Heart right ventricle (tissue), 16 donors: Measurements from ENCODE around the gene NAT8L. TPM values are rescaled to one million over a fixed set of nuclear protein-coding genes. Genes with fewer than 3 reads are reported as not detected.

Source experiments
- ATAC-seq, 8 donors: fragments of 200-7000 bp; cut with Tn5 transposase; one replicate each; pipeline ENCODE4 v1.9.1; 2020; ENCODE audit warnings: mild to moderate bottlenecking in 8 of 8, moderate library complexity in 8 of 8, moderate number of reproducible peaks in 1 of 8
- DNase-seq, 2 donors: peaks; one replicate each; pipeline ENCODE4 v3.0.0-alpha.2; 2020
- H3K27ac ChIP-seq, 10 donors: fragments of 200-600 bp; sonication (generic) in 2 of 10; one replicate each; pipeline versions ENCODE4 v1.5.0 to v1.8.0; 2020 to 2022; ENCODE audit warnings: mild to moderate bottlenecking in 3 of 10
- H3K27me3 ChIP-seq, 7 donors: fragments of 200-600 bp; one replicate each; pipeline ENCODE4 v1.8.0; 2021 to 2022; ENCODE audit warnings: mild to moderate bottlenecking in 2 of 7
- H3K36me3 ChIP-seq, 9 donors: fragments of 200-600 bp; sonication (generic) in 1 of 9; one replicate each; pipeline versions ENCODE4 v1.5.0 to v1.8.0; 2020 to 2022; ENCODE audit warnings: mild to moderate bottlenecking in 2 of 9
- H3K4me1 ChIP-seq, 9 donors: fragments of 200-600 bp; sonication (generic) in 1 of 9; one replicate each; pipeline versions ENCODE4 v1.5.0 to v1.8.0; 2020 to 2022; ENCODE audit warnings: mild to moderate bottlenecking in 4 of 9
- H3K4me3 ChIP-seq, 10 donors: fragments of 200-600 bp; sonication (generic) in 2 of 10; one replicate each; pipeline versions ENCODE4 v1.5.0 to v1.8.0; 2020 to 2022; ENCODE audit warnings: mild to moderate bottlenecking in 7 of 10, moderate library complexity in 2 of 10
- H3K9me3 ChIP-seq, 11 donors: fragments of 200-600 bp in 10 of 11; sonication (generic) in 2 of 11; one replicate each; pipeline versions ENCODE4 v1.5.0 to v1.8.0; 2013 to 2022; ENCODE audit warnings: mild to moderate bottlenecking in 2 of 11, control low read depth in 1 of 11, moderate library complexity in 1 of 11
- WGBS, 2 donors: extraction: QIAGEN DNeasy Blood & Tissue Kit; methylation state at CpG; one replicate each; pipeline ENCODE4 v1.1.7; 2013; ENCODE audit warnings: inconsistent platforms in 1 of 2; 5-methylcytosine and 5-hydroxymethylcytosine counted together
- intact Hi-C, 10 donors: fragments of 100-400 bp; cut with DNase I; formaldehyde crosslinking; loops; one replicate each; pipeline versions ENCODE4 v1.11.1 to v1.14.2; 2022
- polyA plus RNA-seq, 2 donors: library from polyadenylated mRNA; stranded (reverse); fragments of 200-250 nt; gene quantifications; one replicate each; pipeline ENCODE4 v1.2.3, GENCODE V29; 2013
- total RNA-seq, 10 donors: library from RNA; stranded (reverse); fragmentation: NEBNext Ultra II Directional in 3 of 10; extraction: Animal tissue kit (Norgen Biotek cat#: 25700) in 3 of 10; gene quantifications; one replicate each; pipeline versions ENCODE4 v1.2.1 to v1.2.4, GENCODE V29; 2021 to 2023
- TF ChIP-seq, protein P1 (sequence below), 9 donors: fragments of 200-600 bp; sonication (generic) in 2 of 9; IDR thresholded peaks; one replicate each; pipeline versions ENCODE4 v1.5.0 to v1.8.0; 2021 to 2022; ENCODE audit warnings: antibody characterized with exemption in 9 of 9, mild to moderate bottlenecking in 5 of 9, moderate library complexity in 1 of 9
- donor health status: Arrhythmogenic right ventricular cardiomyopathy.
- donor health status: ischemic (EF 13 %, LVEDD 7.1; RV severe dilation, severe dysfunction).
- donor health status: healthy with polysubstance abuse.
- donor health status: DM: no; HTN: yes; CAD: no.
- donor health status: DM: no; HTN: no; CAD: no.
- donor health status: ischemic (EF 25% LVEDD 6.9; RV normal size, moderate dysfunction).
- donor health status: ischemic (EF 25% LVEDD 5.7; RV mildly dilated, moderate dysfunction).
- donor health status: healthy.
- donor health status: DM: yes; HTN: yes; CAD: no.
- donor health status: Ischemic cardiomyopathy.
- donor health status: ischemic (EF 35%, LVEDD 5.7; RV mildly dilated, moderate dysfunction).
- donor health status: nonischemic (EF 11% LVEDD 7.7; RV severe dilation, severe dysfunction).
- donor health status: DM: yes; HTN: yes; CAD: no.
- donor health status: PGD.
- donor health status: ischemic (EF 29% LVEDD 5.4; RV normal size, mild dysfunction).
- donor health status: nonischemic (EF 23%, LVEDD 6.1; RV moderate dilation, normal function).

NAT8L gene
- total and polyA plus RNA-seq, 12 donors: 0.12 to 1.4 (median 0.37) TPM

DNA sequence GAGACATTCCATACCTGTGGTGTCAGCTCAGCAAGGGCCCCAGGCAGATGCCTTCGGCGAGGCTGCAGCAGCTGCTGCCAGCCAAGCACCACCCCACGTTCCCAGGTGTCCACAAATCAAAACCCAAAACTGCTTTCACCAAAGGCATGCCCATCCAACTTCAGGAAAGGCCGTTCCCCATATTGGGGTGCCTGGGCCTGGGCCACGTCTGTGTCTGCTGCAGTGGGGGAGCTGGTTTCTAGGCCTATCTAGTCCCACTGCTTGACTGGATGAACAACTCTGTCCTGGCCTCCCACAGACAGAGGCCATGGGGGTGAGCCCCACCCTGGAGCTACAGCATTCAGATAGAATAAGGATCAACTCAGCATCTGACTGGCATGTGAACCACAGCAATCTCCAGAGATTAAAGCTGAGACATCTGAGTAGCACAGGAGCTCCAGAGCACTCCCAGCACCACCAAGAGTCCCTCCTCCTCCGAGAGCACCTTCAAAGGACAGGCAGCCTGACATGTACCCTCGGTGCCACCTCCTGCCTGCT is 37.0 kb downstream of the NAT8L start:
- Histone ChIP-seq H3K27me3 (peaks cover 0 to 8% (median 0%) of the 10 kb centered on the region in 7 donors), H3K27ac (no peak overlapping the region), H3K4me3 (no peak overlapping the region), H3K4me1 (no peaks in the 10 kb centered on the region), H3K9me3 (peaks cover 0 to 19% (median 4%) of the 10 kb centered on the region in 11 donors), H3K36me3 (no peaks in the 10 kb centered on the region)
- 75 to 77% methylated on average over 7 of the region's 7 CpGs for WGBS, 2 donors
- TF ChIP-seq, protein P1, sequence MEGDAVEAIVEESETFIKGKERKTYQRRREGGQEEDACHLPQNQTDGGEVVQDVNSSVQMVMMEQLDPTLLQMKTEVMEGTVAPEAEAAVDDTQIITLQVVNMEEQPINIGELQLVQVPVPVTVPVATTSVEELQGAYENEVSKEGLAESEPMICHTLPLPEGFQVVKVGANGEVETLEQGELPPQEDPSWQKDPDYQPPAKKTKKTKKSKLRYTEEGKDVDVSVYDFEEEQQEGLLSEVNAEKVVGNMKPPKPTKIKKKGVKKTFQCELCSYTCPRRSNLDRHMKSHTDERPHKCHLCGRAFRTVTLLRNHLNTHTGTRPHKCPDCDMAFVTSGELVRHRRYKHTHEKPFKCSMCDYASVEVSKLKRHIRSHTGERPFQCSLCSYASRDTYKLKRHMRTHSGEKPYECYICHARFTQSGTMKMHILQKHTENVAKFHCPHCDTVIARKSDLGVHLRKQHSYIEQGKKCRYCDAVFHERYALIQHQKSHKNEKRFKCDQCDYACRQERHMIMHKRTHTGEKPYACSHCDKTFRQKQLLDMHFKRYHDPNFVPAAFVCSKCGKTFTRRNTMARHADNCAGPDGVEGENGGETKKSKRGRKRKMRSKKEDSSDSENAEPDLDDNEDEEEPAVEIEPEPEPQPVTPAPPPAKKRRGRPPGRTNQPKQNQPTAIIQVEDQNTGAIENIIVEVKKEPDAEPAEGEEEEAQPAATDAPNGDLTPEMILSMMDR (IDR thresholded peaks at IDR 0.05): no peak
- intact Hi-C loops: no loop called here
- DNase-seq (no peak), ATAC-seq (no peak)

DNA sequence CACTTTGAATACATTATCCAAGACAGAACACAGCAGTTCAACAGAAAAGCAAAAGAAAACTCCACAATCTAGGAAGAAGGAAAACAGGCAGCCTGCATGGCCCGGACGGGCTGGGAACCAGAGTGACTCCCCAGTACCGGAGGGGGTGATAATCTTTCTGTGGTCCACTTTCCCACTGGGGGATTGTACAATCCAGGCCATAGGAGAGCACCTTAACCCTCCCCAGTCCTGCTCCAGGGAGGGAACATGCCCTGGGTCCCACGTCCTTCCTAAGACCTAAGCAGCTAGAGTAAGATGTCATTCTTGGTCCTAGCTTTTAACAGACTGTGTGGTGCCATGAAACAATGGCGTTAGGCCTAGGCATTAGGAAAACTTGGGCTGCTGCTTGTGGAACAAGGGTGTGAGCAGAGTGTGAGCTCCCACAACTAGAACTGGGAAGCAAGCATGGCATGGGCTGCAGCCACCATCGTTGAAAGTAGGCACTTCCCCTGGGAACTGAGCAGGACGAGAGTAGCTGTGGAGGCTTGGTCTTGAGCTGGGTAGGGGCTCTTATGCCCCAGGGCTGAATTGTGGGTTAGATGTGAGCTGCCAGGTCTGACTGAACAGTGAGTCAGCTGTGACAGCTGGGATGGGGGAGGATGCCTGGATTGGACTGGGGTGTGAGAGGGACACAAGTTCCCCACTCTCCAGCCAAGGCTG is 42.4 kb downstream of the NAT8L start:
- no peaks in the 10 kb centered on the region for H3K4me1 ChIP-seq
- WGBS, 2 donors: 84 to 87% methylated on average over 7 of the region's 7 CpGs
- no peak overlapping the region for H3K4me3 ChIP-seq
- ATAC-seq (no peak), DNase-seq (no peak)
- H3K36me3 ChIP-seq: no peaks in the 10 kb centered on the region
- peaks cover 0 to 49% (median 0%) of the 10 kb centered on the region in 7 donors for H3K27me3 ChIP-seq
- H3K9me3 ChIP-seq: peaks cover 0 to 52% (median 23%) of the 10 kb centered on the region in 11 donors
- no peak overlapping the region for H3K27ac ChIP-seq
- intact Hi-C loops: no loop called here
- TF ChIP-seq, protein P1 (IDR thresholded peaks at IDR 0.05): no peak

DNA sequence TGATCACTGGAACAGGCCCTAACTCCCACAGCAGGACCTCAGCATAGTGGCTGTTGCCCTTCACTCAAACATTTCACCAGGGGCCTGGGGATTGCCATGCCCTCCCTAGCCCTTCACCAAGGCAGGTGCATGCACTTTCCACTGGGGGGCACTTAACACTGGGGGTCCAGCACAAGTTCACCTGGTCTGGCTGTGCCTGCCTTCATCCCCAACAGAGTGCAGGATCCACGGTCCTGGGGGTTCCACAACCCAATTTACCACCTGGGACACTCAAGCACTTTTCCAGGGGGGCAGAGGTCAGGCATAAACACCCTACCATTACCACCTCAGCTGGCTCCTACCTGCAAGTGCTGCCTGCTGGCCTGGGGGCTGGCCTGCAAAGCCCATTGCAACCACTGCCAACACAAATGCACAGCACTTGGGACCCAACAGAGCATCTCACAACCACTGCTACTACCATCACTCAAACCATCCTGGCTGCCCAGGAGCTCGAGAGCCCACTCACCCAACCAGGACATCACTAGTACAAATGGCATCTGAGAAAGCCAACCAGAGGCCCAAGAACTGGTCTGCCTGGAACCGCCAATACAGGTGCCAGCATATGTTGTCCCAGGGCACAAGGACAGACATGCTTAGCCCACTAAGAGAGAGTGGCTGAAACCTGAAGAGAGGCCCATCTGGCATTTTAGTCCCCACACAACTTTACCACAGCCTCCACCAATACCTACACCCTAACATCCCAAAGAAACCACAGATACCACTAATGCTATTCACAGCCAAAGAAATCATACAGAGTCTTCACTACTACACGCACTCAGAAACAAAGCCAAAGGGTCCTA is 43.1 kb downstream of the NAT8L start:
- H3K27me3 ChIP-seq: peaks cover 0 to 52% (median 0%) of the 10 kb centered on the region in 7 donors
- intact Hi-C loops: no loop called here
- H3K36me3 ChIP-seq: no peaks in the 10 kb centered on the region
- H3K4me3 ChIP-seq: no peak overlapping the region
- 82 to 83% methylated on average over 4 of the region's 4 CpGs for WGBS, 2 donors
- TF ChIP-seq, protein P1 (IDR thresholded peaks at IDR 0.05): no peak
- H3K4me1 ChIP-seq: no peaks in the 10 kb centered on the region
- DNase-seq (no peak), ATAC-seq (no peak)
- H3K27ac ChIP-seq: no peak overlapping the region
- H3K9me3 ChIP-seq: peaks cover 0 to 44% (median 23%) of the 10 kb centered on the region in 11 donors

DNA sequence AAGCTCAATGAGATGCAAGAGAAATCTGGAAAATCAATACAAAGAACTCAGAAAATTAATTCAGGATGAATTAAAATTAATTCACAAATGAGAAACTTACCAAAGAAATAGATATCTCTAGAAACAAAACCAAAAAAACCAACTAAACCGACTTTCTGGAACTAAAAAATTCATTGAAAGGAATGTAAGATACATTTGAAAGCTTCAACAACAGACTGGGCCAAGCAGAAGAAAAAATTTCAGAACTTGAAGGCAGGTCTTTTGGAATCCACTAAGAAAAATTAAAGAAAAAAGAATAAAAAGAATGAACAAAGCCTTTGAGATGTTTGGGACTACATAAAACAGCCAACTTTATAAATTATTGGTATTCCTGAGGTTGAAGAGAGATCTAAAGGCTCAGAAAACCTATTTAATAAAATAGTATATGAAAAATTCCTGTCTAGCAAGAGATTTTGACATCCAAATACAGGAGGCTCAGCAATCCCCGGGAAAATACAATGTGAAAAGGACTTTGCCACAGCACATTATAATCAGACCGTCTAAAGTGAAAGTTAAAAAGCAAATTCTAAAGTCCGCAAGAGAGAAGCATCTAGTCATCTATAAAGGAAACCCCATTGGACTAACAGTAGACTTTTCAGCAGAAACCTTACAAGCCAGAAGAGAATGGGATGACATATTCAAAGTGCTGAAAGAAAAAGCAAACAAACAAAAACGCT is 44.2 kb downstream of the NAT8L start:
- intact Hi-C loops: no loop called here
- no peaks in the 10 kb centered on the region for H3K36me3 ChIP-seq
- H3K27me3 ChIP-seq: peaks cover 0 to 60% (median 0%) of the 10 kb centered on the region in 7 donors
- no peak for ATAC-seq
- H3K9me3 ChIP-seq: peaks cover 0 to 44% (median 23%) of the 10 kb centered on the region in 11 donors
- no peak for DNase-seq
- no peaks in the 10 kb centered on the region for H3K4me1 ChIP-seq
- WGBS, 2 donors: 92 to 96% methylated on average over 5 of the region's 5 CpGs
- H3K4me3 ChIP-seq: no peak overlapping the region
- TF ChIP-seq, protein P1 (IDR thresholded peaks at IDR 0.05): no peak
- H3K27ac ChIP-seq: no peak overlapping the region
